Muscle of leg (tissue), 11 donors: ENCODE measurements around the gene TP53BP2. TPM values are rescaled to one million over a fixed set of nuclear protein-coding genes. Genes with fewer than 3 reads are reported as not detected.
"Not testable (repeated sequence)": the region's sequence is repeated elsewhere in the genome, so short reads cannot be mapped to it uniquely, and the experiment has no call there.

ENCODE experiments used
- DNase-seq: peaks from one replicate; pipeline ENCODE4 v3.0.0; 2013
- H3K27ac ChIP-seq: one replicate; pipeline ENCODE4 v1.5.1; 2013; ENCODE audit warnings: mild to moderate bottlenecking, low read length, control low read depth
- H3K27me3 ChIP-seq: one replicate; pipeline ENCODE4 v1.6.1; 2013; ENCODE audit warnings: low read length; ENCODE audit not compliant: control insufficient read depth, insufficient read depth
- H3K36me3 ChIP-seq: one replicate; pipeline ENCODE4 v1.6.1; 2013; ENCODE audit warnings: low read length; ENCODE audit not compliant: control insufficient read depth, insufficient read depth
- H3K4me1 ChIP-seq: one replicate; pipeline ENCODE4 v1.6.1; 2013; ENCODE audit warnings: low read length; ENCODE audit not compliant: control insufficient read depth, insufficient read depth
- H3K4me3 ChIP-seq: one replicate; pipeline ENCODE4 v1.5.1; 2013; ENCODE audit warnings: low read length, control low read depth
- H3K9me3 ChIP-seq: replicated peaks from 2 replicates; pipeline ENCODE4 v1.6.1; 2013; ENCODE audit warnings: low read depth, low read length; ENCODE audit not compliant: control insufficient read depth
- WGBS: methylation state at CpG from one replicate; pipeline ENCODE4 v1.1.5; 2013; ENCODE audit warnings: missing lambda C conversion rate; ENCODE audit not compliant: insufficient coverage; 5-methylcytosine and 5-hydroxymethylcytosine counted together
- polyA plus RNA-seq, 8 donors: library from polyadenylated mRNA; unstranded; fragments of 120-200 nt; gene quantifications; one replicate each; pipeline versions ENCODE4 v1.2.1 to v1.2.3, GENCODE V29; 2013; ENCODE audit warnings: inconsistent platforms in 1 of 8, low replicate concordance in 1 of 8; ENCODE audit not compliant: insufficient read length in 8 of 8, insufficient read depth in 1 of 8
- total RNA-seq: library from RNA; stranded (reverse); fragments of 120-200 nt; gene quantifications from one replicate; pipeline ENCODE4 v1.2.4, GENCODE V29; 2013

TP53BP2 gene
- total and polyA plus RNA-seq, 9 donors: 25.5 to 41.1 (median 34.2) TPM

DNA sequence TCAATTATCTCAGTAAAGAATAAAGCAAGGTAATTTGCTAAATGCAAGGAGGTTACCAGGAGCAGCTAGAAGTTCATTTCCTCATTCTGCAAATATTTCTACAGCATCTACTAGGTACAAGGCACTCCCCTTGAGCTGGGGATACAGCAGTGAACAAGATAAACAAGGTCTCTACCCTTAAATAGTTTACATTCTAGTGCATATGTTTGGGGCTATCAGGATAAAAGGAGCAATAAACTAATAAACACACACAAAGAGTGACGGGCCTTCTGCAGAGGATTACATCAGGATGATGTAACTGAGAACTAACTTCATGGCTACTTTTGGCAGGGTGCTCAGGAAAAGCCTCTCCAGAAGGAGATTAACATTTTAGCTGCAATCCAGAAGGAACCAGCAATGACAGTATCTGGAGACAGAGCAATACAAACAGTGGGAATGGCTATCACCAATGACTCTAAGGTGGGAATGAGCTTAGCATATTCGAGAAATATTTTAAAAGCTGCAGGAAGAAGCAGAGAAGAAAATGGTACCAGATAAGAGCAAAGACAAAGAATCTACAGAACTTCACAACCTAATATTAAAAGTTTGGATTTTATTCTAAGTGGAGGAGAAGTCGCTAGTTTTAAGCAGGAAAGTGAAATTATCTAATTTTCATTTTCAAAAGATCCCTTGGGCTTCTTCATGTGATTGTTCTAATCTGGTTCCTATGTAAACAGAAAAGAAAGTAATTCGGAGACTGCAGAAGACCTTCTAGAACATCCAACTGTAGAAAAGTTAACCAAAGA lies 25.8 kb downstream of the TP53BP2 start:
- WGBS: no CpG with 5 or more reads among the region's 4 CpGs
- Histone ChIP-seq H3K27me3 (no peaks in the 10 kb centered on the region), H3K36me3 (no peaks in the 10 kb centered on the region), H3K27ac (no peak overlapping the region), H3K9me3 (no peaks in the 10 kb centered on the region), H3K4me3 (no peak overlapping the region), H3K4me1 (peaks cover 3% of the 10 kb centered on the region)
- DNase-seq: peak; percentile 55

- H3K36me3 ChIP-seq: peaks cover 17% of the 10 kb centered on the region
- H3K4me3 ChIP-seq, H3K9me3 ChIP-seq, H3K4me1 ChIP-seq, DNase-seq, H3K27ac ChIP-seq, H3K27me3 ChIP-seq: not testable (repeated sequence)
These were observed 28.5 kb downstream of the TP53BP2 start for GRCh38 chr1:223817265-223817664.

- Histone ChIP-seq H3K9me3 (no peaks in the 10 kb centered on the region), H3K4me1 (peaks cover under 1% of the 10 kb centered on the region), H3K4me3 (no peak overlapping the region), H3K27ac (no peak overlapping the region), H3K27me3 (no peaks in the 10 kb centered on the region), H3K36me3 (peaks cover 20% of the 10 kb centered on the region)
- 100% methylated on average over 3 of the region's 3 CpGs for WGBS
- no peak for DNase-seq
These were observed 29.9 kb downstream of the TP53BP2 start for GRCh38 chr1:223815865-223816264.

DNA sequence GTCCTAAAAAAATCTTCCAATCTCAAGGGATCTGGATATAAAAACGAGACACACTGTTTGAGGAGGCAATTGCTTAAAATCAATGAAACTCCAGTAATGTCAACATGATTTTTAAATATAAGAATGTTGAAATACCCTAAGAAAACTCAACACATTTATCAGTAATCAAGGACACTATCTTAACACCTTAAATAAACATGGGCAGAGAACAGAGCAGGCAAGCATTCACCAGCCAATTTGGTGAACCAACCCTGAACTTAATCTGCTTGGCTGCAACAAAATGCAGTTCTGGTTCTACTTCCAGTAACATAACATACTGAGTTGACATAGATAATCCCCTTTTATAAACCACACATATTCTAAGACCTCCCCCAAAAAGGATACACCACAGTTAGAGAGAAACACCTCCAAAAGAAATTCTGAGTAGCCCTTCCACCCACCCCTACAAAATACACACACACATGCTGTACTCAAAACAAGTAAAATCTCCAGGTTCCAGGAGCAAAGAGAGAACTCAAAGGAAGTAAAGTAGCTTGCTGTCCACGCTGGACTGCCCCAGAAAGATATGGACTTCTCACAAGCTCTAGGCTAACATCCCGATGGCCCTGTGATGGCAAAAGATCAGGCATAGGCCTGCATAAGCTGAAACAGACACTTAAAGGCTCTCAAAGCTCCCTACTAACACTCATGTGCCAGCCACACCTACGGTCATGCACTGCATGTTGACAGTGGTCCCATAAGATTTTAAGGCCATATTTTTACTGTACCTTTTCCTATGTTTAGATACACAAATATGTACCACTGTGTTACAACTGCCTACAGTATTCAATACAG lies 30.5 kb downstream of the TP53BP2 start:
- no peaks in the 10 kb centered on the region for H3K9me3 ChIP-seq
- 79% methylated on average over 2 of the region's 4 CpGs for WGBS
- H3K4me3 ChIP-seq: no peak overlapping the region
- H3K4me1 ChIP-seq: no peaks in the 10 kb centered on the region
- H3K27ac ChIP-seq: no peak overlapping the region
- H3K36me3 ChIP-seq: peaks cover 20% of the 10 kb centered on the region
- no peak for DNase-seq
- H3K27me3 ChIP-seq: no peaks in the 10 kb centered on the region

- H3K4me3 ChIP-seq: no peak overlapping the region
- no peak overlapping the region for H3K27ac ChIP-seq
- no peaks in the 10 kb centered on the region for H3K27me3 ChIP-seq
- DNase-seq: no peak
- peaks cover 20% of the 10 kb centered on the region for H3K36me3 ChIP-seq
- H3K9me3 ChIP-seq: no peaks in the 10 kb centered on the region
- H3K4me1 ChIP-seq: no peaks in the 10 kb centered on the region
These were observed 32.1 kb downstream of the TP53BP2 start for GRCh38 chr1:223813645-223814044.

GRCh38 chr1:223811634-223812101 lies 34.1 kb downstream of the TP53BP2 start:
- H3K27ac ChIP-seq: no peak overlapping the region
- H3K36me3 ChIP-seq: peaks cover 20% of the 10 kb centered on the region
- no peaks in the 10 kb centered on the region for H3K27me3 ChIP-seq
- no peaks in the 10 kb centered on the region for H3K4me1 ChIP-seq
- H3K4me3 ChIP-seq: no peak overlapping the region
- H3K9me3 ChIP-seq: peaks cover 2% of the 10 kb centered on the region
- peak; percentile 57 for DNase-seq
- no CpG with 5 or more reads among the region's 3 CpGs for WGBS

- no peak for DNase-seq
- H3K27ac ChIP-seq: no peak overlapping the region
- no peaks in the 10 kb centered on the region for H3K27me3 ChIP-seq
- no CpG with 5 or more reads among the region's 2 CpGs for WGBS
- no peaks in the 10 kb centered on the region for H3K4me1 ChIP-seq
- H3K9me3 ChIP-seq: peaks cover 2% of the 10 kb centered on the region
- H3K4me3 ChIP-seq: no peak overlapping the region
- H3K36me3 ChIP-seq: peaks cover 29% of the 10 kb centered on the region
These were observed 35.2 kb downstream of the TP53BP2 start for GRCh38 chr1:223810586-223810985.

GRCh38 chr1:223809905-223810304 lies 35.8 kb downstream of the TP53BP2 start:
- not testable (repeated sequence) for H3K4me3 ChIP-seq, H3K9me3 ChIP-seq, DNase-seq, H3K27me3 ChIP-seq, H3K27ac ChIP-seq, H3K4me1 ChIP-seq
- no CpG with 5 or more reads among the region's 4 CpGs for whole genome bisulfite sequencing
- peaks cover 35% of the 10 kb centered on the region for H3K36me3 ChIP-seq

- DNase-seq: no peak
- Histone ChIP-seq H3K4me1 (no peaks in the 10 kb centered on the region), H3K9me3 (peaks cover 2% of the 10 kb centered on the region), H3K4me3 (no peak overlapping the region), H3K27ac (no peak overlapping the region), H3K27me3 (no peaks in the 10 kb centered on the region), H3K36me3 (peaks cover 49% of the 10 kb centered on the region)
- WGBS: 88% methylated on average over 4 of the region's 7 CpGs
These were observed 42.5 kb downstream of the TP53BP2 start for GRCh38 chr1:223803211-223803610.

GRCh38 chr1:223802602-223803001 lies 43.1 kb downstream of the TP53BP2 start:
- 100% methylated on average over 1 of the region's 4 CpGs for WGBS
- H3K27ac ChIP-seq: no peak overlapping the region
- no peaks in the 10 kb centered on the region for H3K9me3 ChIP-seq
- peaks cover 55% of the 10 kb centered on the region for H3K36me3 ChIP-seq
- H3K4me3 ChIP-seq: no peak overlapping the region
- H3K27me3 ChIP-seq: no peaks in the 10 kb centered on the region
- no peak for DNase-seq
- H3K4me1 ChIP-seq: no peaks in the 10 kb centered on the region
